Dermis microvascular lymphatic vessel endothelial cell (primary cell): ENCODE data around the gene CEP72. TPM values are rescaled to one million over a fixed set of nuclear protein-coding genes. Genes with fewer than 3 reads are reported as not detected.

Experiments
- total RNA-seq: library from RNA; depleted of rRNA; stranded (reverse); fragments of >200 nt; gene quantifications from 2 replicates; pipeline ENCODE4 v1.2.1, GENCODE V29; 2014

CEP72 gene
- total RNA-seq, 1 donor from 2014 or later: 2.4 TPM

Other genes starting within 250 kb of the CEP72 start
- 28.6 and 42.9 TPM in 2 replicates for gene EXOC3, start 169.2 kb upstream of the CEP72 start, total RNA-seq
- 0.51 and 1.4 TPM in 2 replicates for gene SLC9A3, start 87.9 kb upstream of the CEP72 start, total RNA-seq
- gene TPPP, start 81.0 kb downstream of the CEP72 start, total RNA-seq: 0.13 TPM in 2 replicates
- not detected in 2 replicates for gene ZDHHC11B, start 172.4 kb downstream of the CEP72 start, total RNA-seq
- 0.26 and 1.5 TPM in 2 replicates for gene ZDHHC11, start 238.6 kb downstream of the CEP72 start, total RNA-seq